Activated T-cell treated with anti-CD3 and anti-CD28 coated beads, Interleukin-2, amount 50 U/mL, for 4 hours (primary cell): ENCODE results near the gene TNFAIP8L1. TPM values are rescaled to one million over a fixed set of nuclear protein-coding genes. Genes with fewer than 3 reads are reported as not detected.

Experiments
- ATAC-seq, 2 donors: fragments of 200-7000 bp; cut with Tn5 transposase; one replicate each; pipeline ENCODE4 v1.10.0; 2021
- DNase-seq: peaks from one replicate; pipeline ENCODE4 v3.0.0-alpha.2; 2020
- H3K27me3 Mint-ChIP-seq: one replicate; pipeline ENCODE4 v1.8.0; 2021; ENCODE audit warnings: low read depth, mixed read lengths
- H3K36me3 Mint-ChIP-seq: one replicate; pipeline ENCODE4 v1.8.0; 2022; ENCODE audit warnings: mixed read lengths; ENCODE audit not compliant: insufficient read depth
- H3K4me1 Mint-ChIP-seq: one replicate; pipeline ENCODE4 v1.8.0; 2021; ENCODE audit warnings: low read depth, mixed read lengths
- H3K4me3 Mint-ChIP-seq: one replicate; pipeline ENCODE4 v1.8.0; 2021; ENCODE audit warnings: mild to moderate bottlenecking, moderate library complexity, mixed read lengths
- H3K9me3 Mint-ChIP-seq: one replicate; pipeline ENCODE4 v1.8.0; 2021; ENCODE audit warnings: mixed read lengths
- total RNA-seq, 3 donors: library from RNA; stranded (reverse); gene quantifications; one replicate each; pipeline ENCODE4 v1.2.1, GENCODE V29; 2021

The TNFAIP8L1 gene
- total RNA-seq, 3 donors from 2014 or later = 3.2 to 4.0 (median 3.9) TPM

- Mint-ChIP-seq H3K36me3 (no peaks in the 10 kb centered on the region), H3K9me3 (no peaks in the 10 kb centered on the region), H3K4me1 (no peaks in the 10 kb centered on the region), H3K27me3 (peaks cover 26% of the 10 kb centered on the region), H3K4me3 (no peak overlapping the region)
- no peak for DNase-seq
- ATAC-seq = no peak
Observed at GRCh38 chr19:4624733-4625362, 14.5 kb upstream of the TNFAIP8L1 start.

GRCh38 chr19:4633140-4633967 is 6.0 kb upstream of the TNFAIP8L1 start:
- peak; percentile 29 for DNase-seq
- Mint-ChIP-seq H3K4me3 (no peak overlapping the region), H3K36me3 (no peaks in the 10 kb centered on the region), H3K9me3 (no peaks in the 10 kb centered on the region), H3K4me1 (peaks cover 14% of the 10 kb centered on the region), H3K27me3 (peaks cover 3% of the 10 kb centered on the region)
- ATAC-seq = peak in 1 of 2 donors; percentile 63

- no peaks in the 10 kb centered on the region for H3K9me3 Mint-ChIP-seq
- H3K27me3 Mint-ChIP-seq = no peaks in the 10 kb centered on the region
- ATAC-seq (no peak), DNase-seq (no peak)
- H3K4me3 Mint-ChIP-seq = peak overlapping the region; percentile 54
- no peaks in the 10 kb centered on the region for H3K36me3 Mint-ChIP-seq
- peaks cover 29% of the 10 kb centered on the region for H3K4me1 Mint-ChIP-seq
Observed at GRCh38 chr19:4635754-4636116, 3.6 kb upstream of the TNFAIP8L1 start.

GRCh38 chr19:4636151-4636717 is 3.1 kb upstream of the TNFAIP8L1 start:
- Mint-ChIP-seq H3K9me3 (no peaks in the 10 kb centered on the region), H3K27me3 (no peaks in the 10 kb centered on the region), H3K4me3 (peak overlapping the region; percentile 54), H3K4me1 (peaks cover 32% of the 10 kb centered on the region), H3K36me3 (no peaks in the 10 kb centered on the region)
- peak; percentile 75 for DNase-seq
- ATAC-seq = peak; percentile 31 to 34

GRCh38 chr19:4636761-4637160 is 2.6 kb upstream of the TNFAIP8L1 start:
- H3K9me3 Mint-ChIP-seq = no peaks in the 10 kb centered on the region
- no peak for DNase-seq
- H3K4me3 Mint-ChIP-seq = no peak overlapping the region
- H3K4me1 Mint-ChIP-seq = peaks cover 33% of the 10 kb centered on the region
- H3K27me3 Mint-ChIP-seq = no peaks in the 10 kb centered on the region
- H3K36me3 Mint-ChIP-seq = no peaks in the 10 kb centered on the region
- no peak for ATAC-seq

- DNase-seq (no peak), ATAC-seq (no peak)
- Mint-ChIP-seq H3K27me3 (no peaks in the 10 kb centered on the region), H3K36me3 (no peaks in the 10 kb centered on the region), H3K9me3 (no peaks in the 10 kb centered on the region), H3K4me1 (peaks cover 31% of the 10 kb centered on the region), H3K4me3 (no peak overlapping the region)
Observed at GRCh38 chr19:4638317-4638716, 999 bp upstream of the TNFAIP8L1 start.

- H3K36me3 Mint-ChIP-seq = no peaks in the 10 kb centered on the region
- H3K9me3 Mint-ChIP-seq = no peaks in the 10 kb centered on the region
- no peaks in the 10 kb centered on the region for H3K27me3 Mint-ChIP-seq
- ATAC-seq = peak; percentile 8 to 11
- peak overlapping the region; percentile 94 for H3K4me3 Mint-ChIP-seq
- no peak for DNase-seq
- H3K4me1 Mint-ChIP-seq = peaks cover 30% of the 10 kb centered on the region
Observed at GRCh38 chr19:4639531-4640246, 373 bp downstream of the TNFAIP8L1 start.

GRCh38 chr19:4640247-4641000 is 1.1 kb downstream of the TNFAIP8L1 start:
- peak overlapping the region; percentile 94 for H3K4me3 Mint-ChIP-seq
- no peaks in the 10 kb centered on the region for H3K36me3 Mint-ChIP-seq
- peaks cover 30% of the 10 kb centered on the region for H3K4me1 Mint-ChIP-seq
- ATAC-seq (no peak), DNase-seq (no peak)
- no peaks in the 10 kb centered on the region for H3K9me3 Mint-ChIP-seq
- no peaks in the 10 kb centered on the region for H3K27me3 Mint-ChIP-seq

- ATAC-seq = no peak
- Mint-ChIP-seq H3K9me3 (no peaks in the 10 kb centered on the region), H3K4me3 (peak overlapping the region; percentile 50)
Observed at GRCh38 chr19:4641132-4641531, 1.8 kb downstream of the TNFAIP8L1 start.

GRCh38 chr19:4642625-4643024 is 3.3 kb downstream of the TNFAIP8L1 start:
- DNase-seq = no peak
- H3K4me3 Mint-ChIP-seq = no peak overlapping the region

More at GRCh38 chr19:4641132-4641531, 1.8 kb downstream of the TNFAIP8L1 start:
- peaks cover 30% of the 10 kb centered on the region for H3K4me1 Mint-ChIP-seq
- no peak for DNase-seq
- no peaks in the 10 kb centered on the region for H3K36me3 Mint-ChIP-seq
- H3K27me3 Mint-ChIP-seq = no peaks in the 10 kb centered on the region

GRCh38 chr19:4645718-4646117 is 6.4 kb downstream of the TNFAIP8L1 start:
- H3K27me3 Mint-ChIP-seq = no peaks in the 10 kb centered on the region
- H3K4me1 Mint-ChIP-seq = peaks cover 5% of the 10 kb centered on the region
- H3K9me3 Mint-ChIP-seq = no peaks in the 10 kb centered on the region
- H3K36me3 Mint-ChIP-seq = peaks cover 3% of the 10 kb centered on the region
- DNase-seq = no peak
- no peak overlapping the region for H3K4me3 Mint-ChIP-seq
- ATAC-seq = no peak

More at GRCh38 chr19:4642625-4643024, 3.3 kb downstream of the TNFAIP8L1 start:
- Mint-ChIP-seq H3K27me3 (no peaks in the 10 kb centered on the region), H3K36me3 (peaks cover 3% of the 10 kb centered on the region), H3K4me1 (peaks cover 21% of the 10 kb centered on the region), H3K9me3 (no peaks in the 10 kb centered on the region)
- ATAC-seq = no peak

- no peak for DNase-seq
- ATAC-seq = no peak
- no peaks in the 10 kb centered on the region for H3K27me3 Mint-ChIP-seq
- no peak overlapping the region for H3K4me3 Mint-ChIP-seq
- no peaks in the 10 kb centered on the region for H3K9me3 Mint-ChIP-seq
- H3K4me1 Mint-ChIP-seq = no peaks in the 10 kb centered on the region
- peaks cover 3% of the 10 kb centered on the region for H3K36me3 Mint-ChIP-seq
Observed at GRCh38 chr19:4647676-4648644, 8.6 kb downstream of the TNFAIP8L1 start.
